Heart right ventricle (tissue), 16 donors: ENCODE data around the gene WNT5A. TPM values are rescaled to one million over a fixed set of nuclear protein-coding genes. Genes with fewer than 3 reads are reported as not detected.

ENCODE experiments used
- ATAC-seq, 8 donors: fragments of 200-7000 bp; cut with Tn5 transposase; one replicate each; pipeline ENCODE4 v1.9.1; 2020; ENCODE audit warnings: mild to moderate bottlenecking in 8 of 8, moderate library complexity in 8 of 8, moderate number of reproducible peaks in 1 of 8
- DNase-seq, 2 donors: peaks; one replicate each; pipeline ENCODE4 v3.0.0-alpha.2; 2020
- H3K27ac ChIP-seq, 10 donors: fragments of 200-600 bp; sonication (generic) in 2 of 10; one replicate each; pipeline versions ENCODE4 v1.5.0 to v1.8.0; 2020 to 2022; ENCODE audit warnings: mild to moderate bottlenecking in 3 of 10
- H3K27me3 ChIP-seq, 7 donors: fragments of 200-600 bp; one replicate each; pipeline ENCODE4 v1.8.0; 2021 to 2022; ENCODE audit warnings: mild to moderate bottlenecking in 2 of 7
- H3K36me3 ChIP-seq, 9 donors: fragments of 200-600 bp; sonication (generic) in 1 of 9; one replicate each; pipeline versions ENCODE4 v1.5.0 to v1.8.0; 2020 to 2022; ENCODE audit warnings: mild to moderate bottlenecking in 2 of 9
- H3K4me1 ChIP-seq, 9 donors: fragments of 200-600 bp; sonication (generic) in 1 of 9; one replicate each; pipeline versions ENCODE4 v1.5.0 to v1.8.0; 2020 to 2022; ENCODE audit warnings: mild to moderate bottlenecking in 4 of 9
- H3K4me3 ChIP-seq, 10 donors: fragments of 200-600 bp; sonication (generic) in 2 of 10; one replicate each; pipeline versions ENCODE4 v1.5.0 to v1.8.0; 2020 to 2022; ENCODE audit warnings: mild to moderate bottlenecking in 7 of 10, moderate library complexity in 2 of 10
- H3K9me3 ChIP-seq, 11 donors: fragments of 200-600 bp in 10 of 11; sonication (generic) in 2 of 11; one replicate each; pipeline versions ENCODE4 v1.5.0 to v1.8.0; 2013 to 2022; ENCODE audit warnings: mild to moderate bottlenecking in 2 of 11, control low read depth in 1 of 11, moderate library complexity in 1 of 11
- CTCF ChIP-seq, 9 donors: fragments of 200-600 bp; sonication (generic) in 2 of 9; IDR thresholded peaks; one replicate each; pipeline versions ENCODE4 v1.5.0 to v1.8.0; 2021 to 2022; ENCODE audit warnings: antibody characterized with exemption in 9 of 9, mild to moderate bottlenecking in 5 of 9, moderate library complexity in 1 of 9
- WGBS, 2 donors: extraction: QIAGEN DNeasy Blood & Tissue Kit; methylation state at CpG; one replicate each; pipeline ENCODE4 v1.1.7; 2013; ENCODE audit warnings: inconsistent platforms in 1 of 2; 5-methylcytosine and 5-hydroxymethylcytosine counted together
- intact Hi-C, 10 donors: fragments of 100-400 bp; cut with DNase I; formaldehyde crosslinking; loops; one replicate each; pipeline versions ENCODE4 v1.11.1 to v1.14.2; 2022
- polyA plus RNA-seq, 2 donors: library from polyadenylated mRNA; stranded (reverse); fragments of 200-250 nt; gene quantifications; one replicate each; pipeline ENCODE4 v1.2.3, GENCODE V29; 2013
- total RNA-seq, 10 donors: library from RNA; stranded (reverse); fragmentation: NEBNext Ultra II Directional in 3 of 10; extraction: Animal tissue kit (Norgen Biotek cat#: 25700) in 3 of 10; gene quantifications; one replicate each; pipeline versions ENCODE4 v1.2.1 to v1.2.4, GENCODE V29; 2021 to 2023
- donor health status: Arrhythmogenic right ventricular cardiomyopathy.
- donor health status: ischemic (EF 13 %, LVEDD 7.1; RV severe dilation, severe dysfunction).
- donor health status: healthy with polysubstance abuse.
- donor health status: DM: no; HTN: yes; CAD: no.
- donor health status: DM: no; HTN: no; CAD: no.
- donor health status: ischemic (EF 25% LVEDD 6.9; RV normal size, moderate dysfunction).
- donor health status: ischemic (EF 25% LVEDD 5.7; RV mildly dilated, moderate dysfunction).
- donor health status: healthy.
- donor health status: DM: yes; HTN: yes; CAD: no.
- donor health status: Ischemic cardiomyopathy.
- donor health status: ischemic (EF 35%, LVEDD 5.7; RV mildly dilated, moderate dysfunction).
- donor health status: nonischemic (EF 11% LVEDD 7.7; RV severe dilation, severe dysfunction).
- donor health status: DM: yes; HTN: yes; CAD: no.
- donor health status: PGD.
- donor health status: ischemic (EF 29% LVEDD 5.4; RV normal size, mild dysfunction).
- donor health status: nonischemic (EF 23%, LVEDD 6.1; RV moderate dilation, normal function).

The WNT5A gene
- total and polyA plus RNA-seq, 12 donors: 0.33 to 5.9 (median 3.2) TPM

DNA sequence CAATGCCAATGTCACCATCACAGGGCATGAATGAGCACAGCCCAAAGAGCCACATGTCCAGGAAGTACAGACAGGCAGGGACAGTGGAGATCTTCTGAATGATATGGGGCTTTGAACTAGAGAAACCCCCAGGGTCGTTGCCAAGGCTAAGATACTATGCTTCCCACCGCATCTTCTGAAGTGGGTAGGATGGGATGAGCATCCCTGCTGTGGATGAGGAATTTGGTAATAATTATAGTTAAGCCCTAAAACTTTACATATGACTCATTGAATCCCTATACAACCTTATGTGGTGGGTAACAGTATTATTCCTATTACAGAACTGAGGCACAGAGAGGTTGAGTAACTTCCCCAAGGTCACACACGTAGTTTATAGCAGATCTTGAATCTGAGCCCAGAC, 44.2 kb downstream of the WNT5A start:
- ATAC-seq: no peak
- WGBS, 2 donors: 68 to 76% methylated on average over 3 of the region's 3 CpGs

GRCh38 chr3:55441499-55441898, 45.6 kb downstream of the WNT5A start:
- H3K36me3 ChIP-seq: no peaks in the 10 kb centered on the region
- intact Hi-C loops: no loop called here
- no peaks in the 10 kb centered on the region for H3K9me3 ChIP-seq
- ATAC-seq: no peak
- TF ChIP-seq CTCF (IDR thresholded peaks at IDR 0.05): no peak
- no peak for DNase-seq
- peaks cover 0 to 6% (median 0%) of the 10 kb centered on the region in 7 donors for H3K27me3 ChIP-seq
- no peak overlapping the region for H3K27ac ChIP-seq
- WGBS, 2 donors: 75 to 86% methylated on average over 4 of the region's 4 CpGs
- no peak overlapping the region for H3K4me3 ChIP-seq
- H3K4me1 ChIP-seq: no peaks in the 10 kb centered on the region

More for the DNA sequence above, 44.2 kb downstream of the WNT5A start:
- no peaks in the 10 kb centered on the region for H3K9me3 ChIP-seq
- no peak overlapping the region for H3K4me3 ChIP-seq
- peaks cover 0 to 16% (median 4%) of the 10 kb centered on the region in 7 donors for H3K27me3 ChIP-seq
- H3K4me1 ChIP-seq: no peaks in the 10 kb centered on the region
- H3K27ac ChIP-seq: no peak overlapping the region
- intact Hi-C loops: no loop called here
- H3K36me3 ChIP-seq: no peaks in the 10 kb centered on the region
- no peak for DNase-seq
- TF ChIP-seq CTCF (IDR thresholded peaks at IDR 0.05): no peak

DNA sequence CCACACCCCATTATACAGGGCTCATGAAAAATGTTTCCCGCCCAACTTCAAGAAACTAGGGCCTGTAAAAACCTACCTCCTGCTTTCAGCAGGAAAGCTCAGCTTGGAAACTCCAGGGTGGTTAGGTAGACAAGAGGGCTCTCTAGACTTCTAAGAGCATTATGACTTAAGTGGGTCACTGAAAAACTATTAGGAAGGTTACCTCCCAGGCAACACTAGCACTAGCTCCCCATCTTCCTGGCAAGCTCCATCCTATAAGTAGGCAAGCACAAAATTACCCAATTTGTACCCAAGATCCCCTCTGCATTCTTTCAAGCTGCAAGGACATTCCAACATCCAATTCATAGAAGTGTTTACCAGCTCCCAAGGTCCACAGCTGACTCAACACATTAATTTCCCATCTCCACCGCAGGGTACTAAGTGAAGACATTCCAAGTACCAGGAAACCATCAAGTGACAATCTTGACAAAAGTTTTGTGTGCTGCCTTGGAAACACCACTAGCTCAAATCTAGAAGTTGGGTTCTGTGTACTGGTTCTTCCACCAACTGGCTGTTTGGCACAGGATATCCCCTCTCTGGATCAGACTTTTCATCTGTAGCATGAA, 46.9 kb downstream of the WNT5A start:
- H3K4me1 ChIP-seq: no peaks in the 10 kb centered on the region
- H3K36me3 ChIP-seq: no peaks in the 10 kb centered on the region
- ATAC-seq (no peak), DNase-seq (no peak)
- WGBS, 2 donors: 91 to 98% methylated on average over 2 of the region's 2 CpGs
- intact Hi-C loops: no loop called here
- H3K4me3 ChIP-seq: no peak overlapping the region
- H3K27ac ChIP-seq: no peak overlapping the region
- peaks cover 0 to 6% (median 0%) of the 10 kb centered on the region in 7 donors for H3K27me3 ChIP-seq
- TF ChIP-seq CTCF (IDR thresholded peaks at IDR 0.05): no peak
- no peaks in the 10 kb centered on the region for H3K9me3 ChIP-seq

- WGBS, 2 donors: 82 to 83% methylated on average over 3 of the region's 3 CpGs
- Histone ChIP-seq H3K27ac (no peak overlapping the region), H3K4me1 (no peaks in the 10 kb centered on the region), H3K4me3 (no peak overlapping the region), H3K9me3 (no peaks in the 10 kb centered on the region), H3K36me3 (no peaks in the 10 kb centered on the region), H3K27me3 (peaks cover 0 to 7% (median 0%) of the 10 kb centered on the region in 7 donors)
- no peak for ATAC-seq
- intact Hi-C loops: no loop called here
- TF ChIP-seq CTCF (IDR thresholded peaks at IDR 0.05): no peak
- no peak for DNase-seq
These were observed 47.4 kb downstream of the WNT5A start for GRCh38 chr3:55439657-55440056.
